HG02852 (cell line): Measurements from ENCODE around the gene GALNT1.
A peak's percentile ranks its signal among the peaks of the same experiment; 100 is the strongest.

Source experiments
- ATAC-seq: cut with Tn5 transposase; IDR thresholded peaks from one replicate; pipeline ENCODE4 v1.9.1; 2021; ENCODE audit warnings: mild to moderate bottlenecking, moderate library complexity; ENCODE audit not compliant: unreplicated experiment

Gene GALNT1

GRCh38 chr18:35749701-35750100 is 168.2 kb downstream of the GALNT1 start:
- ATAC-seq = no peak

GRCh38 chr18:35750929-35751328 is 169.4 kb downstream of the GALNT1 start:
- ATAC-seq = no peak

GRCh38 chr18:35753306-35753910 is 171.9 kb downstream of the GALNT1 start:
- ATAC-seq = no peak

DNA sequence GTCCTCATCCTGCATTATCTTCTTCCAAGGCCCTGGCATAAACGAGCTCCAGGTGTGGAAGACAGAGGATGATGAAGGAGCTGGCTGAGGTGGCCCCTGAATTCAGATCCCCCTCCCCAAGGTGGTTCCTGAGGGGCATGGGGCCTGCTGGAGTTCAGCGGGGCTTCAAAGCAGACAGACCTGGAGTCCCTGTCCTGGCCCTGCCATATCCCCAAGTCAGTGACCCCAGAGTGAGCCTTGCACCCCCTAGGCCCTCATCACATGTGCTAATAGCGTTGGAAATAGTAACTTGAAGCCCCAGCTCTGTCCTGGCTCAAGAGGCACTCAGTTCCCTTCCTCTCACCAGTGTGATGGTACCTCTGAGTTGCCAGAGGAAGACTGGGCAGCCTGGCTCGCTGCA is 172.9 kb downstream of the GALNT1 start:
- no peak for ATAC-seq

- ATAC-seq = no peak
Measured at GRCh38 chr18:35755369-35755768, 173.8 kb downstream of the GALNT1 start.

- ATAC-seq = peak; percentile 60
Measured at GRCh38 chr18:35756506-35757117, 175.1 kb downstream of the GALNT1 start.
